Kidney tubule cell (primary cell): ENCODE data around the gene GPRC5A.

Experiments
- DNase-seq: peaks from one replicate; pipeline ENCODE4 v3.0.0-alpha.2; 2018; ENCODE audit warnings: low spot score

The GPRC5A gene

DNA sequence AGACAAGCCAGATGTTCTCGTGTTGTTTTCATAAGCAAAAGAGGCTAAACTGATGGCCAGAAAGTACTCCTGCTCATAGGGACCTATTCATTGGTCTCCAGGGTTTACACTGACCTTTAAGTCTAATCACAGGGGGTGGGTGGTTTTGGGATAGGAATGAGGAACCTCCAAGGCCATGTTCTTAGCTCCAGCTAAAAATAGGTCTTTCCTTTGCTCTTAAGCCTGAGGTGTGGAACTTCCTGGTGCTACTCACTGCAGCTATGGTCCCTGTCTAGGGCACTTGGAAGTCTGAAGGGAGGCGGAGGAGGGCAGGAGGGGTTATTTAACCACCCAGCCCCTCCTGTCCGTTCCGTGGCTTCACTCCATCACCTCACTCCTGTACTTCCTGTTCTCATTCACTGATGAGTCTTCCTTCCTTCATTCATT, 18.6 kb downstream of the GPRC5A start:
- DNase-seq = peak; percentile 38

DNA sequence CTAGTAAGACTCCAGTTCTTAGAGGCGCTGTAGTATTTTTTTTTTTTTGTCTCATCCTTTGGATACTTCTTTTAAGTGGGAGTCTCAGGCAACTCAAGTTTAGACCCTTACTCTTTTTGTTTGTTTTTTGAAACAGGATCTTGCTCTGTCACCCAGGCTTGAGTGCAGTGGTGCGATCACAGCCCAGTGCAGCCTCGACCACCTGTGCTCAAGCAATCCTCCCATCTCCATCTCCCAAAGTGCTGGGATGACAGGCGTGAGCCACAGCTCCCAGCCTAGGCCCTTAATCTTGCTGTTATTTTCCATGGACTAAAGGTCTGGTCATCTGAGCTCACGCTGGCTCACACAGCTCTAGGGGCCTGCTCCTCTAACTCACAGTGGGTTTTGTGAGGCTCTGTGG, 21.3 kb downstream of the GPRC5A start:
- no peak for DNase-seq

DNA sequence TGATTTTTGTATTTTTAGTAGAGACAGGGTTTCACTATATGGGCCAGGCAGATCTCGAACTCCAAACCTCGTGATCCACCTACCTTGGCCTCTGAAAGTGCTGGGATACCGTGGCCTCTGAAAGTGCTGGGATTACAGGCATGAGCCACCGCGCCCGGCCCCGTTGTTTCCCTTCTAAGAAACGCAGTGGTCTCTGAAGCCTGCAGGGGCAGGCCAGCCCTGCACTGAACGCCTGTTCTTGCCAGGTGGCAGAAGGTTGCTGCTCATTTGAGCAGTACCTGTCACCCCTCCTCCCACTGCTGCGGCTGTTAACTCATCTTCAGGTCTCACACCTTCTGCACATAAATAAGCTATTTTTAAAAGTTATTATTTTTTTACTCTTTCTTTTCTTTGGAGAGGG, 24.3 kb downstream of the GPRC5A start:
- no peak for DNase-seq

DNA sequence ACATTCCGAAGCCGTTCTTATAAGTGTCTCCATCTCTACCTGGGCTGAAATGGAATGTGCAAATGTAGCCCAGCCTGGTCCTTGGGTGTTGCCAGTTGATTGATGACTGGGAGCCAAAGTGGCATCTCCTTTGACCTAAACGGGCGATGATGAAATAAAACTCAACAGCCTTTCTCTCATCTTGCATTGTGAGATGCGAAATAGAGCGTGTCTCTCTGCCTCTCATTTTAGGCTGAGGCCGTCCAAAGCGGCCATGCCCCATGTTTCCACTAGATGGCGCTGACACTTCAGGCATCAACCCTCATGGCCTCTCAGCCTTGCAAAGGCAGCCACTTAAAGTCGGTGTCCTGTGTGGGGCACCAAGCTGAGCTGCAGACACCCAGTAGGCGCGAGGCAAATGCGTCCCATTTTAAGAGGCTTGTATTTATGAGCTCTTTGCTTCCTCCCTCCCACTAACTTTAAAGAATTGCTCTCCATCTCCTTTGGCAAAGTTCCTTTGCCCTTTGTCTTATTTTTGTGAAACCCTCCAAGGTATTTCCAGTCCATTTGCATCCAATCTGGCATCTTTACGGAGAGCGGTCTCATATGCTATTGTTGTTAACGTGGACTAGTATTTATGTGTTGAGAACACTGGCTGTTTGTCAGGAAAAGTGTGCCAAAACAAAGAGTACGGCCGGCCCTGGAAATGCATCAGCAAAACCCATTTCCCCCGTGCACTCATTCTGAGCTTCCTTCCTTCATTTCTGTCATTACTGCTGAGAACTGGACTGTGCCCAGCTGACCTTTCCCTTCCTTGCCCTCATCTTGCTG, 25.0 kb downstream of the GPRC5A start:
- peak; percentile 76 for DNase-seq

DNA sequence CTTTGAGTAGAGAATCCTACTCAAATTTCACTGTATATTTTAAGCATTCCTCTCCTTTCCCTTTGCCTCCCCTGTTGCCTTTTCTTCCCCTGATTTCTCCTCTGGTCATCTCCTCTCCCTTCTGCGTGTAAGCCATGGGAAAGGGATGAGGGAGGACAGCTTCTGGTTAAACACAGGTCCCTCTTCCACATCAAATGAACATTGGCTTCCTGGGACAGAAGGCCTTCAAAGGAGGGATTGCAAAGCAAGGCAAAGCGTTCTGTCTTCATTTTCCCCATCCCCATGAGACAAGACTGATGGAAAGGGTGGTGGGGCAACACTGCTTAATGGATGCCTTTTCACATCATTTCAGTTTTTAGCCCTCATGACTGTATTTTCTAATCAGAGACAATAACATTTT, 26.2 kb downstream of the GPRC5A start:
- no peak for DNase-seq

DNA sequence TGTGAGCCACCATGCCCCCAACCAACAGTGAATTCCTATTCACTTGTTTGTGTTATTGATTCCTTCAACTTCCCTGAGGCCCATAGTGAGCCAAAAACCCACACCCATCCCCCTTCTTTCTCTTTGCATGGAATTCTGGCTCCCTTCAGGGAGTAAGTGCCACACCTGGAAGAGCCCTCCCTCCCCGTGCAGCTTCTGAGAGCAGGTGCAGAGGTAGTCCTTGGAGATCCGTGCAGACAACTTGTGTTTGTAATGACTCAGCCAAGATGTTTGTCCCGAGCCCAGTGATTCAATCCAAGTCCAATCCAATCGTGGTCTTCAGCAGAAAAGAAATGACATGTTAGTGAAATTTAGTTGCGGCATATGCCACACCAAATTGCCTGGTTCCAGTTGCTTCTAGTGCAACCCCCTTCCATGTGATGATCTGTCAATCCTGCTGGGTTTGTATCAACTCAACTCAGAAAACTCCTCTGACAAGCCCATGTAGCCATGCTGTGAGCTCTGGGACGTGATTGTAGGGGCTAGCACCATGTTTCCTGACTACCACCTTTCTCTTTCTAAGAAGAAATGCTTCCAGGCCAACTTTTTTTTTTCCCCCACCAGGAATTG, 27.5 kb downstream of the GPRC5A start:
- no peak for DNase-seq

DNA sequence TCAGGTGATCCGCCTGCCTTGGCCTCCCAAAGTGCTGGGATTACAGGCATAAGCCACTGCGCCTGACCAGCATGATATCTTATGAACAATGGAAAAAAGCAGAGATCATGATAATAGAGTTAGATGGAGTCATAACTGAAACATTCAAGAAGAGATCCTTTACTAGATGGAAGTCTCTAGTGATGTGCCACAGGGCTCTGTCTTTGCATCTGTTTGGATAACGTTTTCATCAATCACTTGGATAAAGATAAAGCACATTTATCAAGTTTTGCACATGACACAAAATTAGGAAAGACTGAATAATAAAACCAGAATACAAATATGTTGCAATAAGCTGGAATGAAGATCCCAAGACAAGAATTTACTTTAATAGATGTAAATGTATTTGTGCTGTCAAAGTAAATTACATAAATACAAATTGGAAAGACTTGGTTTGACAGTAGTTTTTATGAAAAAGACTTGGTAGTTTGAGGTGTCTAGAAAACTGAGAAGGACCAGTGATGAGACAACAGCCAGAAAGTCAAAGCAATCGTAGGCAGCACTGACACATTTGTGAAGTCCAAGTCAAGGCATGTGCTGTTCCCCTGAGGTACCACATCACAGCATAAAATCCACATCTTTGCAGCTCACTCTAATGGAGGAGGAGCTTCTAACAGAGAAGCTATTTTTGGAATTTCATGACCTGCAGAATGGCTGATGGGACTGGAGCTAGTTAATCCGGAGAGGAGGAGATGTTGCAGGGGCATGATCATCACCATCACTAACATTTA, 28.5 kb downstream of the GPRC5A start:
- DNase-seq = no peak

DNA sequence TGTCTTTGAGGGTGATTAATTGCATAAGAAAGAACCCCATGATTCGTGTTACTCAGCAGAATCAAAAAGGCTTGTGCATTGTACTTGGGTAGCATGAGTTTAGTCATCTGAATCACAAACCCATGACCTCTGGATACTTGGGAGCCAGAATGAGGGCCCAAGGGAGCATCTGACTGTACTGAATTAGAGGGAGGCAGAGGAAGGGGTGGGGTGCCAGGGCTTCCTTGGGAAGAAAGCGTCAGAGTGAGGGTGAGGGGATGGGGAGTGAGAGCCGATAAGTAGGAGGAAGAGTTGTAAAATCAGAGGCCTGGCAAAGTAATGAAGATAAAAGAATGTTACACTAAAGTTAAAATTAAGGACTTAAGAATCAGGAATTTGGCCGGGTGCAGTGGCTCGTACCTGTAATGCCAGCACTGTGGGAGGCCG, 30.8 kb downstream of the GPRC5A start:
- peak; percentile 75 for DNase-seq

DNA sequence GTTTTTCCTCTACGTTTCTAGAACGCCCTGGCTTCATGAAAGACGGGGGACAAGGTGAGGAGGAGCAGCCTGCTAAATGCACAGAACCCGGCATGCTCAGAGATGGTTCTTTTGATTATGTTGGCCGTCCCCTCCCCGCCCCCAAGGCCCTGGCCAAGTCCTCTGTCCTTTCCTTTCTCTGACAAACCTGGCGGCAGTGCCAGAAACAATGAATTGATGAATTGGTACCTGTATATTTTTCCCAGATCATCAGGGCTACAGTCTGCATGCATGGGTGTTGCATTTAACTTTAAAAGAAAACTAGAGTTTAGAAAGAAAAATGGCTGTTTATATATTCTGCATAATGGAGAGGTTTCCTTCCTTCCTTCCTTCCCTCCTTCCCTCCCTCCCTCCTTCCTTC, 31.6 kb downstream of the GPRC5A start:
- DNase-seq = no peak

DNA sequence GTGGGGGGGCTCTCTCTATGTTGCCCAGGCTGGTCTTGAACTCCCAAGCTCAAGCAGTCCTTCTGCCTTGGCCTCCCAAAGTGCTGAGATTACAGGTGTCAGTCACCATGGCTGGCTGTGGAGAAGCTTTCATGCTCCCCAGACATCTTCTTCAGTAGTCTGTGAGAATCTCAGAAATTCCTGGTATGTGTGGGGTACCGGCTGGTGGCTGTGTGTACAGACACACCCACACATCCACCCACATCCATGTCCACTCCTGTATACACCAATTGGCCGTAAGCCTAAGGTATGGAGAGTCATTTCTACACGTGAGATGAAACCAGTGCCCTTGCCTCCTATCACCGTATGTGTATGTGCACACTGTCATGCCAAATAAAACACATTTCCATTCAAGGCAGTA, 32.8 kb downstream of the GPRC5A start:
- no peak for DNase-seq

DNA sequence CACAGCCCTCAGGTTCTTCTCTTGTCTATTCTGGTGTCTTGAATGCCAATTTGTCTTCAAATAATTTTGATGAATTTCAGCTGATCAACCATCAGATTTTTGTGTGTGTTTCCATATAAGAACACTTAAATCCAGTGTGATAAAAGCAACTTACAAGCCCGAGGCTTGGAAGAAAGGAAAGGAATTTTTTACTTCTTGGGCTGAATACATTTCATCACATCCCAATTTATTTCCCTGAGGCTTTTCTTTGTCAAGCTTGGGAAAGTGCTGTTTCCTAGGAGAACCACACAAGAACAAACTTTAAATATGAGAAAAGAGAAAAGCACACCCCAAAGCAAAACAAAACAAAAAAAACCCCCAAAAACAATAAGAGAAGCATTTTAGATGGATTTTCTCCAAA, 34.0 kb downstream of the GPRC5A start:
- no peak for DNase-seq

DNA sequence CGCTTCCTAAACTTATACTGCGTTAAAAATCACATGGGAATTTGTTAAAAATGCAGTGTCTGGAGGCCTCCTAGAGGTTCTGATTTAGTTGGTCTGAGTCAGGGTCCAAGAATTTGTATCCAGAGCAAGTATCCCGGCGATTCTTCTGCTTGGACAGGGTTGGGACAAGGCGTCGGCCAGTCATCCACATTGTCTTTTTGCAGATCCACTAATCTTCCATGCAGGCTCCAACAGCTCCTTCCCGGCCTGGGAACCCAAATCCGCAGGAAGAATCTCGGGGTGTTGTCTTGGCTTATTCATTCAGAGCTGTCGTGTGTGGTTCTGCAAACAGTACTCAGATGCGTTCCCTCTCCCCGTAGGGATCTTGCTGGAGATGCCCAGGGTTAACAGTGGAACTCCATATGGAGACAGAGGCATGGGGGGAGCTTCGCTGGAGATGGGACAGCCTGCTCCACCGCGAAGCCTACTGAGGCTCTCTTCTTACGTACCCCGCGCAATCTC, 35.3 kb downstream of the GPRC5A start:
- DNase-seq = no peak

DNA sequence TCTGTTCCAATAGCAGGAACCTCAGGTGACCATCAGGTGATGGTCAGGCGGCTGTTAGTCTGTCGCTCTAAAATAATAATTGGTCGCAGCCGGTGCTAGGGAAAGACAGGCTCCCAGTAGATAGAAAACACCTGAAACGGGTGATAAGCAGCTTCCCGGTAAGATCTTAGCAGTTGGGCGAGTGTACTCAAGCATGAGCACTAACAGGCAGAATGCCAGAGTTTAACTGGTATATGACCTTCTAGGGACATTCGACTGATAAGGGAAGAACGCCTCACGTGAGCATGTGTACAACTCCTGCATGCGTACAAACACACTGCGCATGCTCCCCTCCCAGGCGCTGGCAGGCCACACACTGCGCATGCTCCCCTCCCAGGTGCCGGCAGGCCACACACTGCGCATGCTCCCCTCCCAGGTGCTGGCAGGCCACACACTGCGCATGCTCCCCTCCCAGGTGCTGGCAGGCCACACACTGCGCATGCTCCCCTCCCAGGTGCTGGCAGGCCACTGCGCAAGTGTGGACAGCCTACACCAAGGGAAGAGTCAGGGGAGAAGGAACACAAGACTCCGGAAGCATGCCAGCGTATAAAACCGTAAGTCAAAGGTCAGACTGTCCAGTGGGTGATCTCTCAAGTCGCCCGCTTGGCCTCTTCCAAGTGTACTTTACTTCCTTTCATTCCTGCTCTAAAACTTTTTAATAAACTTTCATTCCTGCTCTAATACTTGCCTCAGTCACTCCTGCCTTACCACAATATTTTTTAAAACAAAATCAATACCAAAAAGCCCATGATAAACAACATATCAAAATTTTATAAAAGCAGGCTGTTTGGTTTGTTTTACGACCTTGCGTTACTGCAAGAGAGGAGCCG, 36.1 kb downstream of the GPRC5A start:
- peak; percentile 81 for DNase-seq

DNA sequence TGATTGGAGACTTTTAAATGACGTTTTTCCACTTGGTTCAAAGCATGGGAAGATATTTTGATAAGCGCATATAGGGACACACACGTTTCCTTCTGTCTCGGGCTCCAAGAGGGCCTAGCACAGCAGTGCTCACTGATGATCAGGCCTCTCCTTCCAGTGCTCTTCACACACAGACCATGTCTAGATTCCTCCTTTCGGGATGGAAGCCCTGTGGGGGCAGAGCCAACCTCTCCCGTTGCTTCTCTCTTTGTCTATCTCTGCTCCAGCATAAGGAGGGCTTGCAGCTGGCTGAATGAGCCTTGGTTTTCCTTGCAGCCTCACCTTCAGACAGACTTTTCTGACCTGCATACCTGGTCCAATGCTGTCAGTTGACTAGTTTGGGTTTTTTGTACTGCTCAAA, 38.3 kb downstream of the GPRC5A start:
- DNase-seq = no peak

DNA sequence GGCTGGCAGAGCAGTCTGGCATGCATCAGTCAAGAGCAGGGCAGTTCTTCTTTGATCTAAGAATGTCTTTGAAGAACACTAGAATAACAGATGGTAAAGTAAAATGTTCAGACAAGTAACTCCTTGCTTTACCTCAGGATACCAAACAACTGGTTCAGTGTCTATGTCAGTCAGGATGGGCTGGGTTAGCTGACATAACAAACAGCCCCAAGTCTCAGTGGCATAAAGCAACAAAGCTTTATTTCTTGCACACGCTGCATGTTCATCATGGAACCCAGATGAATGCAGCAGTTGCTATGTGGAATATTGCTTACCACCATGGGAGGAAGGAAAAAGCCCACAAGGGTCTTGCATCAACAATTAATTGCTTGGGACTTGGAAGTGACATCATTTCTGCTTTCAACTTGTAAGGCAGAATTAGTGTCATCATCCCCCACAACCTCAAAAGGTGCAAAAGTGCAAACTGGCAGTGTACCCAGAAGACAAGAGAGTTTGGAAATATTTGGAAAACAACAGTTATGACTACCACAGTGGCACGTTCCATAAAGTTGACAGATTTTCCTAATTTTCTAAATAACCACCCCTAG, 39.4 kb downstream of the GPRC5A start:
- DNase-seq = no peak

DNA sequence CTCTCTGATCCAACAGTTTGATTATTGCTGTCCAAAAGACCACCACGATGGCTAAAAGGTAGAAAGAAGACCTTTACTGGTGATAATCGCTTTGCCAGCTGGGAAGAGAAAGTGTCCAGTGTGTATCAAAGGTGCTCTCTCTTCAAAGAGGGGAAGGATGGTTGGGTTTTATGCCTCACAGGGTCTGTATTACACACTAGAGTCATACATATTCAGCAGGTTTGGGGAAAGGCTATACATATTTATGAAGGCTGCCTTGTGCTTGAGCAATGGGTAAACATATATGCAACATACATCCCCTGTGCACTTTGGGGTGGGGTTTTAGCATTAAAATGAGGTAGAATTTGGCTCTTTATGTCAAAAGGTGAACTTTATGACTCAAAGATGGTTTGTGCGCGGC, 42.4 kb downstream of the GPRC5A start:
- DNase-seq = no peak

DNA sequence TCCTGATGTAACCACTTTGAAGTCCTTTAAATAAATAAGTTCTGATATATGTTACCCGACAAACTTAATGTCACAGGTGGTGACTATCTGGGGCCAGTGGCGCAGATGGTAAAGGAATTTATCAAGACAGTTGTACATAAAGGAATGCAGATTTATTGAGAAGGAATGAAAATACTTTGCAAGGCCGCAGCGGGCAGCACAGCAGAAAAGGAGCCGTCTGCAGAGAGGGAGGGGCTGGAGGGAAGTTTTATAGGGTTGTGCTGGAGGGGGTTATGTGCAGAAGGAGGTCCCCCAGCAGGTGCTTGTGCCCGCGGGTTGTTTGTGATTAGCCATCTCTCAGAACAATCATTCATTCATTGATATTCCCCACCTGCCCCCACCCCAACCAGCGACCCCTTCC, 43.2 kb downstream of the GPRC5A start:
- no peak for DNase-seq

DNA sequence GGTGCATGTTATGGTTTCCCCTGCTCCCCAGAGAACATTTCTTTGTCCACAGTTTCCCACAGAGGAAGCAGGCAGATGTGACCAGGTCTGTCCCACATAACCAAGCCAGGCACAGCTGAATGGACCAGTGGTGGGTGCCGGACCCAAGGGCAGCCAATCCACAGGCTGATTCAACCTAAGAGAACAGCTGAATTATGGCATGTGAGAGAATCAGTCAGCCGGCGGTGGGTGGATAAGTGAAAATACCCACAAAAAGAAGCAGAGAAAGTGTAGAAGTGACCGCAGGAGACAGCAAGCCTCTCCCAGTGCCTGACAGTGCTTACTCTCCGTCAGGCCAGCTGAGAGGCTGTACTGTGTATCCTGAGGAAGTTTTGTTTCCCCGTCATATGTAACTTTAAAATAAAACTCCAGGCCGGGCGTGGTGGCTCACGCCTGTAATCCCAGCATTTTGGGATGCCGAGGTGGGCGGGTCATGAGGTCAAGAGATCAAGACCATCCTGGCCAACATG, 45.7 kb downstream of the GPRC5A start:
- no peak for DNase-seq

DNA sequence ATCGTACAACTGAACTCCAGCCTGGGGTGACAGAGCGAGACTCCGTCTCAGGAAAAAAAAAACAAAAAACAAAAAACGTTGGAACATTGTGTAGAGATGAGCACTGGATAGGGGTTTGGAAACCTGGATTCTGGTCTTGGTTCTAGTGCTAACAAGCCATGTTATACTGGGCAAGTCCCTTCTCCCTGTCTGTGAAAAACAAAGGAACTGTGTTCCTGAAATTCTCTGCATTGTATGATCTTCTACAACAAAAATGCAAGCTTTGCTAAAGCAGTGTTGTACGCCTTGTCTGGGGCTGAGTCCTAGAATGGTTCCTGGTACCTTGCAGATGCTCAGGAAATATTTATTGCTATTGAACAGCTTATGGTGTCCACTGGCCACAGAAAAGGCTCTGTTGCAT, 47.2 kb downstream of the GPRC5A start:
- no peak for DNase-seq

DNA sequence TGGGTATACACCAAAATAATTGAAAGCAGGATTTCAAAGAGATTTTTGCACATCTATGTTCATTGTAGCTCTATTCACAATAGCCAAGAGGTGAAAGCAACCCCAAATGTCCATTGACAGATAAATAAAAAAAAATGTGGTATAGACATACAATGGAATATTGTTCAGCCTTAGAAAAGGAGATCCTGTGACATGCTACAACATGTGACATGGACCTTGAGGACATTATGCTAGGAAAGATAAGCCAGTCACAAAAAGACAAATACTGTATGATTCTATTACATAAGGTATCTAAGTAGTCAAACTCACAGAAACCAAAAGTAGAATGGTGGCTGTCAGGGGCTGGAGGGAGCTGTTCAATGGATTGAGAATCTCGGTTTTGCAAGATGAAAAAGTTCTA, 48.5 kb downstream of the GPRC5A start:
- DNase-seq = no peak
